HG03521 (cell line): Measurements from ENCODE around the gene NFATC2IP.
"Not testable (repeated sequence)": the region's sequence is repeated elsewhere in the genome, so short reads cannot be mapped to it uniquely, and the experiment has no call there.

Experiments
- ATAC-seq: cut with Tn5 transposase; IDR thresholded peaks from one replicate; pipeline ENCODE4 v1.9.1; 2021; ENCODE audit warnings: mild to moderate bottlenecking, moderate library complexity; ENCODE audit not compliant: unreplicated experiment

The NFATC2IP gene

GRCh38 chr16:28990375-28991040 lies 39.8 kb downstream of the NFATC2IP start:
- no peak for ATAC-seq

DNA sequence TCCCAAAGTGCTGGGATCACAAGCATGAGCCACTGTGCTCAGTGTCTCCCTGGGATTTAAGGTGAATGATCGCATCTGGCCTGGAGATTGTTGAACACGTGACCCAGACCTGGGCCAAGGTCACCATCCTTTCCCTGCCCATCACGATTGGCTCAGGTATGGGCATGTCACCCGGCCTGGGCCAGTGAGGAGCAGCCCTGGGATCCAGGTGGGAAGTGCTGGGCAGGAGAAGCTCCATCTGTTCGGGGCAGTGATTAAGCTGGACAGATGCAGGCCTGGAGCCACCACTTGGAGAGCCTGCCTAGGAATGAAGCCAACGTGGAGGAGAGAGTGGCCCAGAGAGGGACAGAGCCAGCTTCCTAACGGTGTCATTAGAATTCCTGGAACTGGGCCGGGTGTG lies 41.0 kb downstream of the NFATC2IP start:
- ATAC-seq: no peak

GRCh38 chr16:28992496-28992895 lies 41.8 kb downstream of the NFATC2IP start:
- no peak for ATAC-seq

- no peak for ATAC-seq
These were observed 48.1 kb downstream of the NFATC2IP start for GRCh38 chr16:28998837-28999236.

GRCh38 chr16:28999577-28999976 lies 48.8 kb downstream of the NFATC2IP start:
- ATAC-seq: no peak

DNA sequence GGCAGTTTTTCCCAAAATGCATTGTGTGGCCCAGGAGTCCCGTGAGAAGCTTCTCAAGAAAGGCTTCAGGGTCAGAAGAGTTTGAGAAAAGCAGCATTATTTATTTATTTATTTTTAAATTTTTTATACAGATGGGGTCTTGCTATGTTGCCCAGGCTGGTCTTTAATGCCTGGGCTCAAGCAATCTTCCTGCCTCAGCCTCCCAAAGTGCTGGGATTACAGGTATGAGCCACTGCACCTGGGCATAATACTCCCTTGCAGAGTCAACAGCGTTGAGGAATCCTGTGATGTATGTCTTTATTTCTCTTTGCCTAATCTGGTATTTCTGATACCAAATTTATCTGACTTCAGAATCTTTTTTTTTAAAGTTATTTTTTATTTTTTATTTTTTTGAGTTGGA lies 49.3 kb downstream of the NFATC2IP start:
- no peak for ATAC-seq

DNA sequence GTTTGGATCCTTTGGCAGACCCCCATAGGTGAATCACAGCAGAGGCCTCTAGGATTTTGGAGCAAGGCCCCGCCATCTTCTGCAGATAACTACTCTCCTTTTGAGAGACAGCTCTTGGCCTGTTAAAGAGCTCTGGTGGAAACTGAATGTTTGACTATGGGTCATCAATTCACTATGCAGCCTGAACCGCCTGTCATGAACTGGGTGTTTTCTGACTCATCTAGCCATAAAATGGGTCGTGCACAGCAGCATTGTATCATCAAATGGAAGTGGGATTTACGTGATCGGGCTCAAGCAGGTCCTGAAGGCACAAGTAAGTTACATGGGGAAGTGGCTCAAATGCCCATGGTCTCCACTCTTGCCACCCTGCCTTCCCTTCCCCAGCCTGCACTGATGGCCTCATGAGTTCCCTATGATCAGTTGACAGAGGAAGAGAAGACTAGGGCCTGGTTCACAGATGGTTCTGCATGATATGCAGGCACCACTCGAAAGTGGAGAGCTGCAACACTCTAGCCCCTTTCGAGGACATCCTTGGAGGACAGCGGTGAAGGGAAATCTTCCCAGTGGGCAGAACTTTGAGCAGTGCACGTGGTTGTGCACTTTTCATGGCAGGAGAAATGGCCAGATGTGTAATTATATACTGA lies 53.9 kb downstream of the NFATC2IP start:
- not testable (repeated sequence) for ATAC-seq

GRCh38 chr16:29007730-29008593 lies 57.2 kb downstream of the NFATC2IP start:
- no peak for ATAC-seq

DNA sequence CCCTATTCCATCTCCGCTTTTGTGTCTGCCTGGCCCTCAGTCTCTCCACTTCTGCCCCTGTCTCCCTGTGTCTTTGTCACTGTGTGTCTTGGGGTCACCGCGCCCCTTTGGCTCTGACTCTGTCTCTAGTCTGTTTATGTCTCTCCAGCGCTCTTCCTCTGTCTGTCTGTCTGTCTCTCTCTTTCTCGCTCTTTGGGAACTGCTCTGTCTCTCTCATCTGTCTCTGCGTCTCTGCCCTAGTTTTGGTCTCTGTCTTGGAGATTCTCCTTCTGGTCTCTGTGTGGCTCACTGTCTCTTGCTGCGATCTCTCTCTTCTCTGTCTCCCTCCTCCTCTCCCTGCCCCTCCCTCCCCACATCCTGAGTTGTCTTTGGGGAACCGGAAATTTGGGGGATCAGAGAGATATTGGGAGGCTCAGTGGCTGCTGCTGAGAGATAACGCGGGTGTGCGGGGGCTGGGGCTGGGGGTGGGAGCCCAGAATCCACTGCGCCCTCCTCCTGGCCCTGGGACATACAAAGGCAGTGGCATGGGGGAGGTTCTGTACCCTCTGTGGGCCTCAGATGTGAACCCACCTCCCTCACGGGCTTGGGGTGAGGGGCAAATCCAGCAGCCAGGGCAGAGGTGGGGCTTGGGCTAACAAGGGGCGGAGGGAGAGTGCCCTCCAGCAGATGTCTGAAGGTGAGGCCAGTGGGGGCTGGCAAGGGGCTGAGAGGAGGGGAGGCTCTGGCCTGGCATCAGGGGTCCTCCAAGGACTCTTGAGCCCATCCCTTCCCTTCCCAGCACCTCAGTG lies 58.5 kb downstream of the NFATC2IP start:
- ATAC-seq: no peak

- no peak for ATAC-seq
These were observed 59.1 kb downstream of the NFATC2IP start for GRCh38 chr16:29009838-29010166.

DNA sequence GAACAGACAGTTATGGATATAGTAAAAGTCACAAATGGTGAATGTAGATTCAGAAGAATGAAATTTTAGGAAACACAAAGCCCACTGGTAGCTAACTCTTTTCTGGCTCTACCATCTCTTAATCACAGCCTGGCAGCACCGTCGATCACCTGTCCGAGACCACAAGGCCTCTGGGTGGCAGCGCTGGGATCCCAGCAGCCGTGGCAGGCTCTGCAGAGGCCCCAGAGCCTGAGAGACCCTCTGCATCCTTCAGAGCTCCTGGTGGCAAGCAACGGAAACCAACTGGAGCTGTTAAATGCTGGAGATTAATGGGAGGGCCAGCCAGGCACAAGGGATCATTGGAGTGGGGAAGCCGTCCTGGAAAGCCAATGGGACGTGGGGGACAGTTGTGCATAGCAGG lies 60.4 kb downstream of the NFATC2IP start:
- no peak for ATAC-seq

GRCh38 chr16:29011851-29012250 lies 61.1 kb downstream of the NFATC2IP start:
- no peak for ATAC-seq

DNA sequence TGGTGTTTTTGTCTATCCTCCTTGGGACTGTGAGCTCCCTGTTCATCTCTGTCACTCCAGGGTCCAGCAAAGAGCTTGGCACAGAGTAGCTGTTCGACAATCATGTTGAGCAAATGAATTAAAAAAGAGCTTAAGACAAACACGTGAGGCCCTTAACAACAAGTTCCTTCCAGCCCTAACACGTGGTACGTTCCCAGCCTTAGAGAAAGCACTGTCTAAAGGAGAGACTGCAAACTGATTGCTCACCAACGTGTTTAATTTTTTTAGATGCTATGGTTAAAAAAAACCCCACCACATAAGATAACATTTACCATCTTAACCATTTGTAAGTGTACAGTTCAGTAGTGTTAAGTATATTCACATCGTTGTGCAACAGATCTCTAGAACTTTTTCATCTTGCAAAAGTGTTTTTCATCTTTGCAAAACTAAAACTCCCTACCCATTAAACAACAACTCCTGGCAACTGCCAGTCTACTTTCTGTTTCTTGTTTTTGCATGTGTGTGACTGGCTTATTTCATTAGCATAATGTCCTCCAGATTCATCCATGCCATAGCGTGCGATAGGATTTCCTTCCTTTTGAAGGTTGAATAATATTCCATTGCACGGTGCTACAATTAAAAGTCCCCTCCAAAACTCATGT lies 62.3 kb downstream of the NFATC2IP start:
- ATAC-seq: no peak

DNA sequence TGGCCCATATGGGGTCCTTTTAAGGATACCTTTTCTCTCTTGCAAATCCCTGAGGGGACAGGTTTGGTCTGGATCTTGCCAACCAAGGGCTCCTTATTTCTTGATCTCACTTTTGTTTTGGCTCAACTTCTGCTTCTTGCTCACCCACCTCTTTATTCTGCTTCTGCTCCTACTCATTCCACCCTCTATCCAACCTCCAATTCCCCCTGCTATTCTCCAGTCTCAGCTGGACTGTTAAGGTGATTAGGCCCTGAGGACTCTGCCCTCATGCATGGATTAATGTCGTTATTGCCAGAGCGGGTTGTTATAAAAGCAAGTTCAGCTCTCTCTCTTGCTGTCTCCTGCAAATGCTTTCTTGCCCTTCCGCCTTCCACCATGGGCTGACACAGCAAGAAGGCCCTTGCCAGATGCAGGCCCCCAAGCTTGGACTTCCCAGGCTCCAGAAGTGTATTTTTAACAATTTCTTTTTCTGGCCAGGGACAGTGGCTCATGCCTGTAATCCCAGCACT lies 63.9 kb downstream of the NFATC2IP start:
- ATAC-seq: no peak
